SK-N-SH (cell line): ENCODE results near the gene NKAIN4. TPM values are rescaled to one million over a fixed set of nuclear protein-coding genes. Genes with fewer than 3 reads are reported as not detected.

Experiments
- CTCF ChIA-PET: fragments of 300-600, 350-600 bp; formaldehyde crosslinking; extraction: SDS; loops from one replicate; lab custom pipeline; 2021; lab: Yijun Ruan, JAX
- POLR2A ChIA-PET: fragments of 350-600 bp; sonication (Branson Sonifier 250); formaldehyde crosslinking; extraction: SDS; loops from one replicate; lab custom pipeline; 2020; ENCODE audit warnings: antibody characterized with exemption, inconsistent platforms; lab: Yijun Ruan, JAX
- DNase-seq: peaks from one replicate; pipeline ENCODE4 v3.0.0; 2012
- H2AFZ ChIP-seq: fragments of 200-600 bp; sonication (generic); 2 replicates; pipeline ENCODE4 v1.8.1; 2016; ENCODE audit warnings: antibody characterized with exemption, mild to moderate bottlenecking, low read depth
- H3F3A ChIP-seq: fragments of 200-600 bp; sonication (generic); replicated peaks from 2 replicates; pipeline ENCODE3; 2016; ENCODE audit warnings: antibody characterized with exemption, mild to moderate bottlenecking; ENCODE audit not compliant: insufficient read depth
- H3K27ac ChIP-seq, 2 experiments: fragments of 200-500 bp in 1 of 2; fragments of 200-600 bp in 1 of 2; sonication (Bioruptor generic) in 1 of 2; sonication (generic), shearing (Covaris generic) in 1 of 2; 2 replicates each; pipeline versions ENCODE4 v1.5.1 to v1.6.1; 2014 to 2016; ENCODE audit warnings: low read depth in 2 of 2, inconsistent platforms in 1 of 2, low read length in 1 of 2, mild to moderate bottlenecking in 1 of 2, mixed read lengths in 1 of 2
- H3K27me3 ChIP-seq: fragments of 200-600 bp; sonication (generic), shearing (Covaris generic); 2 replicates; pipeline ENCODE4 v1.6.1; 2016; ENCODE audit warnings: mixed run types; ENCODE audit not compliant: insufficient read depth
- H3K36me3 ChIP-seq, 2 experiments: fragments of 200-500 bp in 1 of 2; fragments of 200-600 bp in 1 of 2; sonication (Bioruptor generic) in 1 of 2; sonication (generic) in 1 of 2; replicated peaks in 1 of 2; 2 replicates each; pipeline versions ENCODE3 to v1.5.1; 2014 to 2016; ENCODE audit warnings: low read length in 1 of 2, mild to moderate bottlenecking in 1 of 2; ENCODE audit not compliant: insufficient read depth in 2 of 2, control insufficient read depth in 1 of 2
- H3K4me1 ChIP-seq, 2 experiments: fragments of 200-500 bp in 1 of 2; fragments of 200-600 bp in 1 of 2; sonication (Bioruptor generic) in 1 of 2; sonication (generic), shearing (Covaris generic) in 1 of 2; 2 replicates each; pipeline versions ENCODE4 v1.5.1 to v1.6.1; 2014 to 2016; ENCODE audit warnings: low read depth in 1 of 2, low read length in 1 of 2, mixed run types in 1 of 2; ENCODE audit not compliant: insufficient read depth in 2 of 2, control insufficient read depth in 1 of 2
- H3K4me2 ChIP-seq: fragments of 200-600 bp; sonication (generic), shearing (Covaris generic); 2 replicates; pipeline ENCODE4 v1.6.1; 2017; ENCODE audit warnings: mixed run types
- H3K4me3 ChIP-seq, 2 experiments: fragments of 200-500 bp in 1 of 2; fragments of 200-600 bp in 1 of 2; sonication (Bioruptor generic) in 1 of 2; sonication (generic), shearing (Covaris generic) in 1 of 2; 2 replicates each; pipeline versions ENCODE4 v1.5.1 to v1.8.1; 2014 to 2016; ENCODE audit warnings: low read depth in 2 of 2, inconsistent platforms in 1 of 2, low read length in 1 of 2, mild to moderate bottlenecking in 1 of 2, mixed read lengths in 1 of 2, moderate library complexity in 1 of 2
- H3K79me2 ChIP-seq: fragments of 200-600 bp; sonication (generic); 2 replicates; pipeline ENCODE4 v1.8.1; 2017; ENCODE audit warnings: mild to moderate bottlenecking; ENCODE audit not compliant: insufficient read depth
- H3K9ac ChIP-seq: fragments of 200-600 bp; sonication (generic); 2 replicates; pipeline ENCODE4 v1.6.1; 2017; ENCODE audit warnings: mixed run types
- H3K9me2 ChIP-seq: fragments of 200-600 bp; sonication (generic); 2 replicates; pipeline ENCODE4 v1.6.1; 2017; ENCODE audit warnings: mixed run types
- H3K9me3 ChIP-seq: fragments of 200-600 bp; sonication (generic); 2 replicates; pipeline ENCODE4 v1.6.1; 2017; ENCODE audit warnings: mixed run types, mild to moderate bottlenecking, moderate library complexity
- H4K20me1 ChIP-seq: fragments of 200-600 bp; sonication (generic); 2 replicates; pipeline ENCODE4 v1.6.1; 2017; ENCODE audit warnings: mild to moderate bottlenecking, mixed run types; ENCODE audit not compliant: insufficient read depth
- ELF1 ChIP-seq: IDR thresholded peaks from 2 replicates; pipeline ENCODE4 v1.4.0; 2012
- EP300 ChIP-seq, 2 experiments: IDR thresholded peaks; 2 replicates each; pipeline versions ENCODE4 v1.4.0 to v1.6.1; 2012; ENCODE audit warnings: borderline replicate concordance in 1 of 2, low read depth in 1 of 2, low read length in 1 of 2
- EZH2phosphoT487 ChIP-seq: fragments of 200-600 bp; sonication (generic); IDR thresholded peaks from 2 replicates; pipeline ENCODE4 v1.6.1; 2017; ENCODE audit warnings: low read depth, mixed run types, mild to moderate bottlenecking, antibody characterized with exemption, moderate library complexity, borderline replicate concordance
- GABPA ChIP-seq: IDR thresholded peaks from 2 replicates; pipeline ENCODE4 v1.4.0; 2012; ENCODE audit warnings: low read depth, mild to moderate bottlenecking
- GATA2 ChIP-seq: sonication (generic); formaldehyde crosslinking; IDR thresholded peaks from 2 replicates; pipeline ENCODE4 v1.5.0; 2020; ENCODE audit warnings: mild to moderate bottlenecking, missing genetic modification reagents
- MEF2A ChIP-seq: IDR thresholded peaks from 2 replicates; pipeline ENCODE4 v1.4.0; 2012; ENCODE audit warnings: low read depth, borderline replicate concordance
- MXI1 ChIP-seq: IDR thresholded peaks from 2 replicates; pipeline ENCODE4 v1.6.1; 2012; ENCODE audit warnings: mild to moderate bottlenecking, low read depth, low read length, improper control_type of control experiment
- NFIC ChIP-seq: IDR thresholded peaks from 2 replicates; pipeline ENCODE4 v1.4.0; 2012; ENCODE audit warnings: borderline replicate concordance
- NRF1 ChIP-seq: IDR thresholded peaks from 2 replicates; pipeline ENCODE4 v1.6.1; 2012; ENCODE audit warnings: low read depth, mild to moderate bottlenecking, low read length
- RCOR1 ChIP-seq: fragments of 150-350 bp; IDR thresholded peaks from 2 replicates; pipeline ENCODE4 v1.6.1; 2017; ENCODE audit warnings: antibody characterized with exemption, low read length
- RFX5 ChIP-seq: IDR thresholded peaks from 2 replicates; pipeline ENCODE4 v1.6.1; 2012; ENCODE audit warnings: mild to moderate bottlenecking, improper control_type of control experiment, low read length
- TAF1 ChIP-seq: IDR thresholded peaks from 2 replicates; pipeline ENCODE4 v1.6.1; 2012; ENCODE audit warnings: low read depth, mild to moderate bottlenecking, low read length, moderate library complexity, borderline replicate concordance
- YY1 ChIP-seq: IDR thresholded peaks from 2 replicates; pipeline ENCODE4 v1.4.0; 2012; ENCODE audit warnings: low read depth, mild to moderate bottlenecking
- WGBS: methylation state at CpG from one replicate; pipeline ENCODE4 v1.1.6; 2017; ENCODE audit warnings: low lambda C conversion rate; 5-methylcytosine and 5-hydroxymethylcytosine counted together
- polyA plus RNA-seq, 3 experiments: library from polyadenylated mRNA; depleted of rRNA; stranded (reverse); fragments of >200 nt; gene quantifications; 2 replicates each; pipeline ENCODE4 v1.2.3, GENCODE V29; 2012
- TF ChIP-seq, protein P1 (sequence below): IDR thresholded peaks from 2 replicates; pipeline ENCODE4 v1.4.0; 2012; ENCODE audit warnings: low read depth
- TF ChIP-seq, protein P2 (sequence below): fragments of 150-350 bp; IDR thresholded peaks from 2 replicates; pipeline ENCODE4 v1.6.1; 2016; ENCODE audit warnings: mild to moderate bottlenecking, low read depth, low read length
- TF ChIP-seq, protein P3 (sequence below): fragments of 200-600 bp; sonication (generic); IDR thresholded peaks from 2 replicates; pipeline ENCODE4 v1.6.1; 2017; ENCODE audit warnings: antibody characterized with exemption, mild to moderate bottlenecking, moderate library complexity
- TF ChIP-seq, protein P4 (sequence below): IDR thresholded peaks from 2 replicates; pipeline ENCODE4 v1.6.1; 2012; ENCODE audit warnings: mild to moderate bottlenecking, low read depth, low read length, moderate library complexity

Gene NKAIN4
- polyA plus RNA-seq, 1 of the 3 experiments (the other 2 are of a cell fraction), result not detected

DNA sequence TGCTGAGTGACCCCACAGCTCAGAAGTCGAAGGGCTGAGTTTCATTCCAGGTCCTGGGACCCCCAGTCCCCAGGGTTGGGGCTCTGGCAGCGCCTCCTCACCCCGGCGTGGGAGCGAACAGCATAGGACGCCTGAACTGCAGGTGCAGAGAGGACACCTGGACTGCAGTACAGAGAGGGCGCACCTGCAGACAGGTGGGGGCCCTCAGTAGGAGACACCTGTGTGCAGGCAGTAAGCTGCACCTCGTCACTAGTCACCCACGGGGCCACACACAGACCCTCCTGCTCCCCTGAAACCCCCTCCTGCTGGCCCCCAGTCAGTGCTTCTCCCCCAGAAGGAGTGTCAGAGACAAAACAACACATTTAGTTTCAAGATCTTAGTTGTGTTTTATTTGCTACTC, 8.6 kb upstream of the NKAIN4 start:
- Histone ChIP-seq H3K9me2 (no peaks in the 10 kb centered on the region), H3K4me1 (peaks cover 0 to 5% of the 10 kb centered on the region in 2 experiments; a peak in 1 of 4 replicates), H3K27ac (no peak overlapping the region), H3K4me2 (no peak overlapping the region), H3K27me3 (peaks cover 15% of the 10 kb centered on the region), H3K4me3 (no peak overlapping the region), H3K9me3 (no peaks in the 10 kb centered on the region), H4K20me1 (no peaks in the 10 kb centered on the region), H3F3A (no peaks in the 10 kb centered on the region), H3K36me3 (no peaks in the 10 kb centered on the region), H3K79me2 (no peaks in the 10 kb centered on the region), H3K9ac (no peak overlapping the region), H2AFZ (no peak overlapping the region)
- 28% methylated on average over 3 of the region's 9 CpGs for whole genome bisulfite sequencing
- no peak for TF ChIP-seq NFIC
- TF ChIP-seq YY1, result no peak
- no peak for TF ChIP-seq RCOR1
- TF ChIP-seq, protein P1, sequence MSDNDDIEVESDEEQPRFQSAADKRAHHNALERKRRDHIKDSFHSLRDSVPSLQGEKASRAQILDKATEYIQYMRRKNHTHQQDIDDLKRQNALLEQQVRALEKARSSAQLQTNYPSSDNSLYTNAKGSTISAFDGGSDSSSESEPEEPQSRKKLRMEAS, result no peak
- no peak for TF ChIP-seq GABPA
- DNase-seq, result no peak
- POLR2A ChIA-PET, result no interaction called here
- CTCF ChIA-PET, result no interaction called here

DNA sequence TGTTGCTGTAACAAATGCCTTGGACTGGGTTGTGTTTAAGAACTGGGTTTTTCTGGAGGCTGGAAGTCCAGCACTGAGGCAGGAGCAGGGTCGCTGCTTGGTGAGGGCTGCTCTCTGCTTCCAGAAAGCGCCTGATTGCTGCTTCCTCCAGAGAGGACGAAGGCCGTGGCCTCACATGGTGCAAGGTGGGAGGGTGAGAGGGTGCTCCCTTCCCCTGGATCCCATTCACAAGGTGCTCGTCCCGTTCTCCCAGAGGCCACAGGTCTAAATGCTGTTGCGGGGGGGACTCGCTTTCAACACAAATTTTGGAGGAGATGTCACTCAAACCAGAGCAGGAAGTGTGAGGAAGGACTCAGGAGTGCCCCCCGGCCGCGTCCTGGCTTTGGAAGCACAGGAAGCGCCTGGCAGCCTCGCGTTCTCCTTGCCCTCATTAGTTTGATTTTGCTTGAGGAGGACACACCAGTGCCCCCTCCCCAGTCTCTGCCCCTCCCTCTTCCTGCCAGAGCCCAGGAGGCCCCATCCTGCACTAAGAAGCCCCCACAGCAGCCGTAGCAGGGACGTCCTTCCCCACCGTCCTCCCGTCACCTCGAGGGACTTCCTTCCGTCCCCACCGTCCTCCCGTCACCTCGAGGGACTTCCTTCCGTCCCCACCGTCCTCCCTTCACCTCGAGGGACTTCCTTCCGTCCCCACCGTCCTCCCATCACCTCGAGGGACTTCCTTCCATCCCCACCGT, 7.7 kb upstream of the NKAIN4 start:
- Histone ChIP-seq H3K9me3 (no peaks in the 10 kb centered on the region), H3K27ac (no peak overlapping the region), H3K27me3 (peaks cover 15% of the 10 kb centered on the region), H3K9ac (no peak overlapping the region), H3K4me2 (no peak overlapping the region), H4K20me1 (no peaks in the 10 kb centered on the region), H3K79me2 (no peaks in the 10 kb centered on the region), H3K4me1 (peaks cover 0 to 5% of the 10 kb centered on the region in 2 experiments; a peak in 1 of 4 replicates), H3K9me2 (no peaks in the 10 kb centered on the region), H3K36me3 (no peaks in the 10 kb centered on the region), H3K4me3 (no peak overlapping the region), H3F3A (no peaks in the 10 kb centered on the region), H2AFZ (no peak overlapping the region)
- ChIA-PET CTCF (interaction anchor here (2.7 kb wide), 1 partner anchor 120 kb away, joined by 7 read pairs; no protein-coding TSS in a partner anchor), POLR2A (no interaction called here)
- TF ChIP-seq TAF1, result no peak
- TF ChIP-seq, protein P2, sequence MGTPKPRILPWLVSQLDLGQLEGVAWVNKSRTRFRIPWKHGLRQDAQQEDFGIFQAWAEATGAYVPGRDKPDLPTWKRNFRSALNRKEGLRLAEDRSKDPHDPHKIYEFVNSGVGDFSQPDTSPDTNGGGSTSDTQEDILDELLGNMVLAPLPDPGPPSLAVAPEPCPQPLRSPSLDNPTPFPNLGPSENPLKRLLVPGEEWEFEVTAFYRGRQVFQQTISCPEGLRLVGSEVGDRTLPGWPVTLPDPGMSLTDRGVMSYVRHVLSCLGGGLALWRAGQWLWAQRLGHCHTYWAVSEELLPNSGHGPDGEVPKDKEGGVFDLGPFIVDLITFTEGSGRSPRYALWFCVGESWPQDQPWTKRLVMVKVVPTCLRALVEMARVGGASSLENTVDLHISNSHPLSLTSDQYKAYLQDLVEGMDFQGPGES, result no peak
- TF ChIP-seq MEF2A, result no peak
- no peak for TF ChIP-seq ELF1
- TF ChIP-seq GATA2 (CRISPR knock-in tag), result no peak
- no peak for TF ChIP-seq EZH2phosphoT487
- TF ChIP-seq EP300 (IDR thresholded peaks at IDR 0.05; ENCODE audit: borderline replicate concordance in 1 of 2, low read depth in 1 of 2, low read length in 1 of 2), result no peak
- TF ChIP-seq, protein P3, sequence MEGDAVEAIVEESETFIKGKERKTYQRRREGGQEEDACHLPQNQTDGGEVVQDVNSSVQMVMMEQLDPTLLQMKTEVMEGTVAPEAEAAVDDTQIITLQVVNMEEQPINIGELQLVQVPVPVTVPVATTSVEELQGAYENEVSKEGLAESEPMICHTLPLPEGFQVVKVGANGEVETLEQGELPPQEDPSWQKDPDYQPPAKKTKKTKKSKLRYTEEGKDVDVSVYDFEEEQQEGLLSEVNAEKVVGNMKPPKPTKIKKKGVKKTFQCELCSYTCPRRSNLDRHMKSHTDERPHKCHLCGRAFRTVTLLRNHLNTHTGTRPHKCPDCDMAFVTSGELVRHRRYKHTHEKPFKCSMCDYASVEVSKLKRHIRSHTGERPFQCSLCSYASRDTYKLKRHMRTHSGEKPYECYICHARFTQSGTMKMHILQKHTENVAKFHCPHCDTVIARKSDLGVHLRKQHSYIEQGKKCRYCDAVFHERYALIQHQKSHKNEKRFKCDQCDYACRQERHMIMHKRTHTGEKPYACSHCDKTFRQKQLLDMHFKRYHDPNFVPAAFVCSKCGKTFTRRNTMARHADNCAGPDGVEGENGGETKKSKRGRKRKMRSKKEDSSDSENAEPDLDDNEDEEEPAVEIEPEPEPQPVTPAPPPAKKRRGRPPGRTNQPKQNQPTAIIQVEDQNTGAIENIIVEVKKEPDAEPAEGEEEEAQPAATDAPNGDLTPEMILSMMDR, result no peak
- TF ChIP-seq, protein P4, sequence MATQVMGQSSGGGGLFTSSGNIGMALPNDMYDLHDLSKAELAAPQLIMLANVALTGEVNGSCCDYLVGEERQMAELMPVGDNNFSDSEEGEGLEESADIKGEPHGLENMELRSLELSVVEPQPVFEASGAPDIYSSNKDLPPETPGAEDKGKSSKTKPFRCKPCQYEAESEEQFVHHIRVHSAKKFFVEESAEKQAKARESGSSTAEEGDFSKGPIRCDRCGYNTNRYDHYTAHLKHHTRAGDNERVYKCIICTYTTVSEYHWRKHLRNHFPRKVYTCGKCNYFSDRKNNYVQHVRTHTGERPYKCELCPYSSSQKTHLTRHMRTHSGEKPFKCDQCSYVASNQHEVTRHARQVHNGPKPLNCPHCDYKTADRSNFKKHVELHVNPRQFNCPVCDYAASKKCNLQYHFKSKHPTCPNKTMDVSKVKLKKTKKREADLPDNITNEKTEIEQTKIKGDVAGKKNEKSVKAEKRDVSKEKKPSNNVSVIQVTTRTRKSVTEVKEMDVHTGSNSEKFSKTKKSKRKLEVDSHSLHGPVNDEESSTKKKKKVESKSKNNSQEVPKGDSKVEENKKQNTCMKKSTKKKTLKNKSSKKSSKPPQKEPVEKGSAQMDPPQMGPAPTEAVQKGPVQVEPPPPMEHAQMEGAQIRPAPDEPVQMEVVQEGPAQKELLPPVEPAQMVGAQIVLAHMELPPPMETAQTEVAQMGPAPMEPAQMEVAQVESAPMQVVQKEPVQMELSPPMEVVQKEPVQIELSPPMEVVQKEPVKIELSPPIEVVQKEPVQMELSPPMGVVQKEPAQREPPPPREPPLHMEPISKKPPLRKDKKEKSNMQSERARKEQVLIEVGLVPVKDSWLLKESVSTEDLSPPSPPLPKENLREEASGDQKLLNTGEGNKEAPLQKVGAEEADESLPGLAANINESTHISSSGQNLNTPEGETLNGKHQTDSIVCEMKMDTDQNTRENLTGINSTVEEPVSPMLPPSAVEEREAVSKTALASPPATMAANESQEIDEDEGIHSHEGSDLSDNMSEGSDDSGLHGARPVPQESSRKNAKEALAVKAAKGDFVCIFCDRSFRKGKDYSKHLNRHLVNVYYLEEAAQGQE, result no peak
- TF ChIP-seq RFX5, result no peak
- no peak for TF ChIP-seq YY1
- TF ChIP-seq GABPA, result no peak
- no peak for TF ChIP-seq MXI1
- no peak for TF ChIP-seq NRF1
- WGBS, result 57% methylated on average over 26 of the region's 30 CpGs
- no peak for DNase-seq
